ENCODE results near the gene TAS2R46.
"Not testable (repeated sequence)": the region's sequence is repeated elsewhere in the genome, so short reads cannot be mapped to it uniquely, and the experiment has no call there.

Gene TAS2R46

GRCh38 chr12:11033959-11034358 is 28.1 kb downstream of the TAS2R46 start:
- not testable (repeated sequence) for DNase-seq

GRCh38 chr12:11031307-11031706 is 30.8 kb downstream of the TAS2R46 start, which contains the start of gene TAS2R31:
TSS of gene TAS2R31 (minus strand) at chr12:11031407. CDS start at chr12:11031335, 72 bp downstream.
- no peak for DNase-seq

- DNase-seq, result no peak
These were observed 36.0 kb downstream of the TAS2R46 start for GRCh38 chr12:11026118-11026517.

GRCh38 chr12:11023387-11023786 is 38.7 kb downstream of the TAS2R46 start:
- no peak for DNase-seq

- DNase-seq, result no peak
These were observed 39.6 kb downstream of the TAS2R46 start, which contains the start of gene TAS2R19 for GRCh38 chr12:11022520-11022919. TSS of gene TAS2R19 (minus strand) at chr12:11022620. CDS start at chr12:11022571, 49 bp downstream.

- DNase-seq, result no peak
These were observed 45.2 kb downstream of the TAS2R46 start for GRCh38 chr12:11016937-11017336.

- no peak for DNase-seq
These were observed 46.2 kb downstream of the TAS2R46 start for GRCh38 chr12:11015775-11016430.

- DNase-seq, result no peak
These were observed 47.9 kb downstream of the TAS2R46 start for GRCh38 chr12:11014234-11014633.
